PFSK-1 (cell line): Measurements from ENCODE around the gene FOXK2.

Source experiments
- FOXP2 ChIP-seq: optimal IDR thresholded peaks from 2 replicates; pipeline ENCODE3; 2011; ENCODE audit warnings: borderline replicate concordance, control low read depth, inconsistent platforms; ENCODE audit not compliant: insufficient read depth; ENCODE audit errors: extremely low read length, extremely low read depth
- POLR2AphosphoS5 ChIP-seq: IDR thresholded peaks from 2 replicates; pipeline ENCODE4 v1.6.1; 2012; ENCODE audit warnings: low read depth, mild to moderate bottlenecking, control low read depth, low read length, moderate library complexity
- SIN3A ChIP-seq: IDR thresholded peaks from 2 replicates; pipeline ENCODE4 v1.6.1; 2012; ENCODE audit warnings: mild to moderate bottlenecking, low read length, moderate library complexity, borderline replicate concordance; ENCODE audit not compliant: insufficient read depth
- TAF1 ChIP-seq: IDR thresholded peaks from 2 replicates; pipeline ENCODE4 v1.6.1; 2012; ENCODE audit warnings: low read length, control low read depth, borderline replicate concordance; ENCODE audit not compliant: insufficient read depth
- TF ChIP-seq, protein P1 (sequence below), 2 experiments: IDR thresholded peaks; 2 replicates each; pipeline versions ENCODE4 v1.6.1 to v1.8.0; 2011 to 2012; ENCODE audit warnings: low read depth in 2 of 2, low read length in 2 of 2, control low read depth in 1 of 2, inconsistent platforms in 1 of 2, mild to moderate bottlenecking in 1 of 2, moderate library complexity in 1 of 2; ENCODE audit not compliant: insufficient read depth in 1 of 2

FOXK2 gene

DNA sequence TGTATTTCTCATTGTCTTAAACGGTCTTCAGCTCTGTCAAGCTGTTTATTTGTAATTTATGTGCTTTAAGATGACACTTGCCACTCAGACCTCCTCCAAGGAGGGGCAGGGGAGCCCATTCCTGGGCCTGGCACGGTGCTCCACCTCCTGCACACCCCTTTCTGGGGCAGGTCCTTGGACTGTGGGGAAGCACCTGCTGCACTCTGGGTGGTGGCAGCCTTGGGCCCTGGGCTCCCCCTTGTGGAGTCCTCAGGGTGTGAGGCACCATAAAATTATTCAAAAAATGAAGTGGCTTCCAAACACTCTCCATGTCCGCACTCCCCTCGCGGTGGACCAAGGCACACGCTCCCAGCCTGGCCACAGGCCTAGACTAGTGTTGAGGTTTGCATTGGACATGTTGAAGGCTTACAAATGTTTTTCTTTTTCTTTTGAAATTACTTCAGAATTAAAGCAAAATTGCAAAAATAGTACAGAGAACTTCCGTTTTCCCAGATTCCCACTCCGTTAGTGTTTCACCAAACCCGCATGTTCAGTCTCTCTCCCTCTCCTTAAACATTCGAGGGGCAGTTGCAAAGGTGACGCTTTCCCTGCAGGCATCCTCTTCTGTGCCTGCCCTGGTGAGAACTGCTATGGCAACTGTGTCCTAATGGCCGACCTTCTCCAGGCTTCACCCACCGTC lies 32.4 kb downstream of the FOXK2 start:
- TF ChIP-seq, protein P1, sequence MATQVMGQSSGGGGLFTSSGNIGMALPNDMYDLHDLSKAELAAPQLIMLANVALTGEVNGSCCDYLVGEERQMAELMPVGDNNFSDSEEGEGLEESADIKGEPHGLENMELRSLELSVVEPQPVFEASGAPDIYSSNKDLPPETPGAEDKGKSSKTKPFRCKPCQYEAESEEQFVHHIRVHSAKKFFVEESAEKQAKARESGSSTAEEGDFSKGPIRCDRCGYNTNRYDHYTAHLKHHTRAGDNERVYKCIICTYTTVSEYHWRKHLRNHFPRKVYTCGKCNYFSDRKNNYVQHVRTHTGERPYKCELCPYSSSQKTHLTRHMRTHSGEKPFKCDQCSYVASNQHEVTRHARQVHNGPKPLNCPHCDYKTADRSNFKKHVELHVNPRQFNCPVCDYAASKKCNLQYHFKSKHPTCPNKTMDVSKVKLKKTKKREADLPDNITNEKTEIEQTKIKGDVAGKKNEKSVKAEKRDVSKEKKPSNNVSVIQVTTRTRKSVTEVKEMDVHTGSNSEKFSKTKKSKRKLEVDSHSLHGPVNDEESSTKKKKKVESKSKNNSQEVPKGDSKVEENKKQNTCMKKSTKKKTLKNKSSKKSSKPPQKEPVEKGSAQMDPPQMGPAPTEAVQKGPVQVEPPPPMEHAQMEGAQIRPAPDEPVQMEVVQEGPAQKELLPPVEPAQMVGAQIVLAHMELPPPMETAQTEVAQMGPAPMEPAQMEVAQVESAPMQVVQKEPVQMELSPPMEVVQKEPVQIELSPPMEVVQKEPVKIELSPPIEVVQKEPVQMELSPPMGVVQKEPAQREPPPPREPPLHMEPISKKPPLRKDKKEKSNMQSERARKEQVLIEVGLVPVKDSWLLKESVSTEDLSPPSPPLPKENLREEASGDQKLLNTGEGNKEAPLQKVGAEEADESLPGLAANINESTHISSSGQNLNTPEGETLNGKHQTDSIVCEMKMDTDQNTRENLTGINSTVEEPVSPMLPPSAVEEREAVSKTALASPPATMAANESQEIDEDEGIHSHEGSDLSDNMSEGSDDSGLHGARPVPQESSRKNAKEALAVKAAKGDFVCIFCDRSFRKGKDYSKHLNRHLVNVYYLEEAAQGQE (IDR thresholded peaks at IDR 0.05; ENCODE audit: insufficient read depth in 1 of 2, low read depth in 2 of 2, low read length in 2 of 2): no peak
- TF ChIP-seq POLR2AphosphoS5 (no peak), TAF1 (no peak), SIN3A (no peak), FOXP2 (no peak)

GRCh38 chr17:82552580-82552979 lies 33.0 kb downstream of the FOXK2 start:
- no peak for TF ChIP-seq FOXP2

GRCh38 chr17:82553210-82553930 lies 33.8 kb downstream of the FOXK2 start:
- TF ChIP-seq POLR2AphosphoS5 (no peak), TAF1 (no peak), SIN3A (no peak), FOXP2 (no peak)
- TF ChIP-seq, protein P1 (IDR thresholded peaks at IDR 0.05; ENCODE audit: insufficient read depth in 1 of 2, low read depth in 2 of 2, low read length in 2 of 2): no peak

DNA sequence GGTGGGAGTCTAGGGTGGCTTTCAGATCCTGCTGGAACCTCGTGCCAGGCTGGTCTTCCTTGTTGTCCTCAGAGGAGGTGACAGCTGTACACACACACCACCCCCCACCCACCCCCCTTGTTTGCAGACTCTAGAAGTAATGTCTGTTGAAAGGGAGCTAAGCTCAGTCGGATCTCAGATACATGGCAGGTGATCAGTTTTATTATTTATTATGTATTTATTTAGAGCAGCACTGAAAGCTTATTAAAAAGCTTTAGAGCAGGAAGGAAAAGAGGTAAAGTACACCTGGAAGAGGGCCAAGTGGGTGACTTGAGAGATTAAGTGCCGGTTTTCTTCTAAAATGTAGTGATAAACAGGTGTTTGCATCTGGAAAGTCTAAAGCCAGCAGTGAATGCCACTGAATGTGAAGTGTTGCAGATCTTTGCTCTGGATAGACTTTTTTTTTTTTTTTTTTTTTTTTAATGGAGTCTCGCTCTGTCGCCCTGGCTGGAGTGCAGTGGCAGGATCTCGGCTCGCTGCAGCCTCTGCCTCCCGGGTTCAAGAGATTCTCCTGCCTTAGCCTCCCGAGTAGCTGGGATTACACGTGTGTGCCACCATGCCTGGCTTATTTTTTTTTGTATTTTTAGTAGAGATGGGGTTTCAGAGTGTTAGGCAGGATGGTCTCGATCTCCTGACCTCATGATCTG lies 40.2 kb downstream of the FOXK2 start:
- TF ChIP-seq, protein P1 (IDR thresholded peaks at IDR 0.05; ENCODE audit: insufficient read depth in 1 of 2, low read depth in 2 of 2, low read length in 2 of 2): no peak
- TF ChIP-seq SIN3A (no peak), FOXP2 (no peak), TAF1 (no peak)

GRCh38 chr17:82560252-82560642 lies 40.7 kb downstream of the FOXK2 start:
- TF ChIP-seq TAF1 (no peak), FOXP2 (no peak), POLR2AphosphoS5 (no peak), SIN3A (no peak)
- TF ChIP-seq, protein P1 (IDR thresholded peaks at IDR 0.05; ENCODE audit: insufficient read depth in 1 of 2, low read depth in 2 of 2, low read length in 2 of 2): no peak
